ENCODE results near the gene RBM25.

The RBM25 gene

GRCh38 chr14:73116079-73116665, 57.8 kb downstream of the RBM25 start:
- Histone ChIP-seq H3K27me3 (ENCODE audit: insufficient read depth, poor library complexity, severe bottlenecking) (no peaks in the 10 kb centered on the region), H3K4me3 (replicated peaks; ENCODE audit: insufficient read depth, low read length) (no peak overlapping the region), H3K27ac (replicated peaks) (no peak overlapping the region)
- TF ChIP-seq GABPA (IDR thresholded peaks at IDR 0.05; ENCODE audit: low read depth), result no peak
- TF ChIP-seq CTCF (IDR thresholded peaks at IDR 0.05; ENCODE audit: insufficient read depth, low read length), result no peak
- TF ChIP-seq REST (IDR thresholded peaks at IDR 0.05; ENCODE audit: insufficient replicate concordance, low read depth), result no peak
- no peak for TF ChIP-seq POLR2AphosphoS5 (IDR thresholded peaks at IDR 0.05; ENCODE audit: low read depth)
- no peak for TF ChIP-seq SPI1 (IDR thresholded peaks at IDR 0.05; ENCODE audit: borderline replicate concordance, low read depth)
- no peak for DNase-seq (ENCODE audit: low read depth in 1 of 2, low spot score in 1 of 2)

GRCh38 chr14:73124180-73124894, 66.0 kb downstream of the RBM25 start:
- Histone ChIP-seq H3K4me3 (replicated peaks; ENCODE audit: insufficient read depth, low read length) (no peak overlapping the region), H3K27ac (replicated peaks) (no peak overlapping the region), H3K27me3 (ENCODE audit: insufficient read depth, poor library complexity, severe bottlenecking) (no peaks in the 10 kb centered on the region)
- no peak for DNase-seq (ENCODE audit: low read depth in 1 of 2, low spot score in 1 of 2)
- no peak for TF ChIP-seq CTCF (IDR thresholded peaks at IDR 0.05; ENCODE audit: insufficient read depth, low read length)
- no peak for TF ChIP-seq GABPA (IDR thresholded peaks at IDR 0.05; ENCODE audit: low read depth)
- TF ChIP-seq POLR2AphosphoS5 (IDR thresholded peaks at IDR 0.05; ENCODE audit: low read depth), result no peak
- no peak for TF ChIP-seq SPI1 (IDR thresholded peaks at IDR 0.05; ENCODE audit: borderline replicate concordance, low read depth)
- TF ChIP-seq REST (IDR thresholded peaks at IDR 0.05; ENCODE audit: insufficient replicate concordance, low read depth), result no peak

GRCh38 chr14:73125169-73125588, 66.8 kb downstream of the RBM25 start:
- no peak overlapping the region for H3K4me3 ChIP-seq (replicated peaks; ENCODE audit: insufficient read depth, low read length)
- no peak for DNase-seq (ENCODE audit: low read depth in 1 of 2, low spot score in 1 of 2)
- no peaks in the 10 kb centered on the region for H3K27me3 ChIP-seq (ENCODE audit: insufficient read depth, poor library complexity, severe bottlenecking)
- no peak for TF ChIP-seq POLR2AphosphoS5 (IDR thresholded peaks at IDR 0.05; ENCODE audit: low read depth)
- no peak for TF ChIP-seq REST (IDR thresholded peaks at IDR 0.05; ENCODE audit: insufficient replicate concordance, low read depth)
- no peak for TF ChIP-seq CTCF (IDR thresholded peaks at IDR 0.05; ENCODE audit: insufficient read depth, low read length)
- TF ChIP-seq GABPA (IDR thresholded peaks at IDR 0.05; ENCODE audit: low read depth), result no peak
- TF ChIP-seq SPI1 (IDR thresholded peaks at IDR 0.05; ENCODE audit: borderline replicate concordance, low read depth), result no peak
- no peak overlapping the region for H3K27ac ChIP-seq (replicated peaks)

Data from HL-60 (cell line).